CD4-positive, alpha-beta T cell treated with Interleukin-17A for 1 hour (primary cell): ENCODE measurements around the gene PYGB.
A peak's percentile ranks its signal among the peaks of the same experiment; 100 is the strongest.

Experiments used
- DNase-seq: peaks from one replicate; pipeline ENCODE4 v3.0.0-alpha.2; 2020

The PYGB gene

DNA sequence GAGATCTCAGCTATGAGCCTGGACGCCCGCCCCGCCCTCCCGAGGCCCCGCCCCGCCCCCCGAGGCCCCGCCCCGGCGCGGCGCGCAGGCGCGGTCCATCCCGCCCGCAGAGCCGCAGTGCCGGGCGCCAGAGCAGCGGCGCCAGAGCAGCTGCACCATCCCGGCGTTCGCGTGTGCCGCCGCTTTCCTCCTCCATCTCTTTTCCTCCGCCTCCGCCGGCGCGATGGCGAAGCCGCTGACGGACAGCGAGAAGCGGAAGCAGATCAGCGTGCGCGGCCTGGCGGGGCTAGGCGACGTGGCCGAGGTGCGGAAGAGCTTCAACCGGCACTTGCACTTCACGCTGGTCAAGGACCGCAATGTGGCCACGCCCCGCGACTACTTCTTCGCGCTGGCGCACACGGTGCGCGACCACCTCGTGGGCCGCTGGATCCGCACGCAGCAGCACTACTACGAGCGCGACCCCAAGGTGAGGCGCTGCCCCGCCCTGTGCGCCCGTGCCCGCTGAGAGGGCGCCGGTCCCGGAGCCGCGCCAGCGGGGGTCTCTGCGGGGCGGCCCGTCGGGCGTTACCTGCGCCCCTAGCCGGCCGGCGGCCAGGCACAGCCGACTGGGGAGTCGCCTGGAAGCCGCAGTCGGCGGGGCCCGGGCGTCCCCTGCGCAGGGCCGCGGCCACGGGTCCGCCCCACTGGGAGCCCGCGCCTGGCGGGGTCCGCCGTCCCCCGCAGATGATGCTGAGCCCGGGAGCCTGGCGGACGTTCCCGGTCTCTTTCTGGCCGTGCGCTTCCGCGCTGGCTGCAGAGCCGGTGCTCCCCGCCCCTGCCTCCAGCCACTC is at the start of gene PYGB:
Gene PYGB, plus strand, starts transcription at position 130 of the 830 bp plus-strand sequence. Its CDS starts 94 bp downstream, at position 224.
- DNase-seq: peak; percentile 82

DNA sequence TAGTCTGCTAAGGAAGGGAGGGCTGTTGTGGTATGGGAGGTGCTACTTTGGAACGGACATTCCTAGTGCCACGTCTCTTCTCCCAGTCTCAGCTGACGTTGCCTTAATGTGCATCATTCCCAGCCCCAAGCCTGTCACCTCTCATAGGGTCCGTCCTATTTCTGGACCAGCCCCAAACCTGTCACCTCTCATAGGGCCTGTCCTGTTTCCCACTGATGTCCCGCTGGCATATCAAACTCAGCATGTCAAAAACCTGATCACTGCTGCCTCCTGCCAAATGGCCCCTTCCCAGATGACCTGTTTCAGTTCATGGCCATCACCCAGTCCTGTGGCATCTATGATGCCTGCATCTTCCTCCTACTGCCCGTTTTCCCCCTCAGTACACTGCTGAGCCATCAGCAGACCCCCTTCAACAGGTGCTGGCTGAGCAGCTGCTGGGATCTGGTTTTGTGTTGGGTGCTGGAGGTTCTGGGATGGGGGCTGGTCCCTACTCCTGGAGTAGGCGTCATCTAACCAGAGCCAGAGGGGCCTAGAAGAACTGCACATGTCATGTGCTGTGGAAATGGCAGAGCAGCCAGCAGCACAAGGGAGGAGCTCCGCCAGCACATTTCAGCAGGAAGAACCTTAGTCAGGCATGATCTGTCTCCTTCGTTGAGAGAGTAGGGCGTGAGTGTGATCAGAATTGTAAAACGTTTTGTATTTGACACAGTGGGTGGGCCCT is 49.1 kb upstream of the PYGB start:
- no peak for DNase-seq

DNA sequence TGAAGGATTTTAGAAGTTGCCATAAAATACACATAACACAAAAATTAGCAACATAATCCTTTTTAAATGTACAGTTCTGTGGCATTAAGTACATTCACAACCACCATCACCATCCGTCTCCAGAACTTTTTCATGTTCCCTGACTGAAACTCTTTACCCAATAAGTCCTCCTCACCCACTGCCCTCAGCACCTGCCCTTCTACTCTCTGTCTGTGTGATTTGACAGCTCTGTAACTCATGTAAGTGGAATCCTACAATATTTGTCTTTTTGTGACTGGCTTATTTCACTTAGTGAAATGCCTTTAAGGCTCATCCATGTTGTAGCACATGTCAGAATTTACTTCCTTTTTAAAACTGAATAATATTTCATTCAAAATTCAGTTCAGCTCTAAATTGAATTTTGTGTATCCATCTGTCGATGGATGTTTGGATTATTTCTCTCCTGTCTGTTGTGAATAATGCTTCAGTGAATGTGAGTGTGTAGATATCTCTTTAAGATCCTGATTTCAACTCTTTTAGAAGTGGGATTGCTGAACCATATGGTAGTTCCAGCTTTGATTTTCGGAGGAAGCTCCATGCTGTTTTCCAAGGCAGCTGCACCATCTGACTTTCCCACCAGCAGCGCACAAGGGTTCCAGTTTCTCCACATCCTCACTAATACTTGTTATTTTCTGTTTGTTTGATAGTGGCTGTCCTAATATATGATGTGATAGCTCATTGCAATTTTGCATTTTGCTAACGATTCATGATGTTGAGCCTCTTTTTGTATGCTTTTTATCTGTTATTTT is 48.2 kb upstream of the PYGB start:
- DNase-seq: no peak

DNA sequence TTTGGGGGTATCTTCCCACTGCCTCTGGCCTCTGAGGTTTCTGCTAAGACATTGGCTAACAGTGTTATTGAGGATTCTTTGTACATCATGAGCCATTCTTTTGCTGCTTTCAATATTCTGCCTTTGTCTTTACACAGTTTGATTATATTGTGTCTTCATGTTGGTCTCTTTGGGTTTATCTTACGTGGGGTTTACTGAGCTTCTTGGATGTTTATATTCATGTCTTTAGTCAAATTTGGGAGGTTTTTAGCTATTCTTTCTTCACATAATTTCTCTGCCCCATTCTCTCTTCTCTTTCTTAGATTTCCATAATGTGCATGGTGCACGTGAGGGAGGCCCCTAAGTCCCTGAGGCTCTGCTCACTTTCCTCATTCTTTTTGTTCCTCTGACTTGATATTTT is 44.8 kb upstream of the PYGB start:
- no peak for DNase-seq

DNA sequence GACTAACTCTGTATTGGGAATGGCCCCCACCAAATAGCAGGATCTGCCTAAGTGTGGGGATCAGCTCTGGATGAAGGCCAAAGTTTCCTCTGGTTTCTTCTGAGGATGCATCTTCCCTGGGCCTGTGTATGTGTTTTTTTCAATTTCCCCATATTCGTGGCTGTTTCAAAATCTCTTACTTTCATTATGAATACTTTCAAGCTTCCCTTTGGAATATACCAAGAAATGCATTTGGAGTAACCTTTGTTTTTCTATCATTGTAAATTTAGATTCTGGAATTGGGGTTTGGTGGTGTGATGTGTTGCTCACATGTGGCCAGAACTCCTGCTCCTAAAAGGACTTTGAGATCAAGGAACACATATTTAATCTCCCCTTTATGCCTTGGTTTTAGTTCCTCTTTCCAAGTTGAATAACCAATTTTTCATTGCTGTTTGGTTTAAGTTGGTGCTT is 44.0 kb upstream of the PYGB start:
- DNase-seq: no peak

DNA sequence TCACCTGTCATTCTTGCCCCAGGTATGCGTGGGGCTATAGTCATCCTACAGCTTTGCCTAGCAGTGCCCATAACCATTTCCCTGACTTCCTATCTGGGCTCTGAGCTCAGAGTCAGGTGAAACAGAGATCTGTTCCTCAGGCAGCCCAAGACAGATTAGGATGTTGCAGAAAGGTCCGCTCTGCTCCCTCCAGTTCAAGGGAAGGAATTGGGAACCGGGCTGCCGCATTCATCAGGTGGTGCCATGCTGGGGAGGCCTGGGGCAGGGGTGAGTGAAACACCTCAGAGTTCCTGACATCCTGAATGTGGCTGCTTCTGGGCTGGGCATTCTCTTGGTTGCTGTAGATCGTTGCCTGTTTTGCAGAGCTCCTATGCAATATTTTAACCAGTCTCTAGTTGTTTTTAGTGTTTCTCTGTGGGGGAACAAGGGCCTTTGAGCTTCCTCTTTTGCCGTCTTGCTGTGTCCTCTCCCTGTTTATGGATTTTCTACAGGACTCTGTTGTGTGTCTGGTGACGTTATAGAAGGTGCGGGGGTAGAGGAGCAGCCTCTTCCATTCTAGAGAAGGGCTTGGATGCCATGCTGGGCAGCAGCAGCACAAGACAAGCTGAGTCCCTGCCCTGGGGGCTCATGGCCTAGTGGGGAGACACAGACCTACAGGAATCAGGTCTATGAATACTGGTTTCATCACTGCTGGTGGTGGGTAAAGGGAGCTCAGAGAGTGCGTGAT is 43.2 kb upstream of the PYGB start:
- no peak for DNase-seq

DNA sequence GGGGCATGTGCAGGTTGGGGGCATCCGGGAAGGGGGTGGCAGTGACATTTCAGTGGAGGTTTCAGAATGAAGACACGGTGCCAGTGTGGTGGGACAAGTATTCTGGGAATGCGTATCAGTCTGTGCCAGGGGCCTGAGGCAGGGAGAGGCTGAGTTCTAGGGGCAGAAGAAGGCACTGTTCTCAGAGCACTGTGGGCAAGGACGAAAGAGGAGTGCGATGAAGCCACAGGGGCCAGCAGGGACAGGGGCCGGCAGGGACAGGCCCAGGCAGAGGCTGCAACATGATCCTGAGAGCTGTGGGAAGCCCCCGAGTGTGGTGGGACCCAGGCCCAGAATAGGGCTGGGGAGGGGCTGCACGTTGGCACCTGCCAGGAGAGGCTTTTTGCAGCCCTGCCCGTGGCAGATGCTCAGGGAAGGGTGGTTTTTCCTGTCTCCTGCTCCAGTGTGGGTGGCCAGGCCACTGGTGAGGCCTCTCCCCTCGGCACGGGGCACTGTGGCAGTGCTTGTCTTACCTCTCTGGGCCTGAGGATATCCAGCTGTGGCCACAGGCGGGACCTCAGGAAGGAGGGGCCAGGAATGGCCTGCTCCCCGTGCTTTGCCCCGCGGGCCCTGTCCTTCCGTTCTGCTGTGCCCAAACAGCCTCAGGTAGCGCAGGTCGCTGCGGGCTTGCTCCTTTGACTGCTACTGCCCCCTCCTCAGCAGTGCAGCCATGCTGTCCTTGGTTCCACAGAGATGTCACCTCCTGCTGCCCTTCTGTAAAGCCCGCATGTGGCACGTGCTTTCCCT is 42.4 kb upstream of the PYGB start:
- DNase-seq: no peak

DNA sequence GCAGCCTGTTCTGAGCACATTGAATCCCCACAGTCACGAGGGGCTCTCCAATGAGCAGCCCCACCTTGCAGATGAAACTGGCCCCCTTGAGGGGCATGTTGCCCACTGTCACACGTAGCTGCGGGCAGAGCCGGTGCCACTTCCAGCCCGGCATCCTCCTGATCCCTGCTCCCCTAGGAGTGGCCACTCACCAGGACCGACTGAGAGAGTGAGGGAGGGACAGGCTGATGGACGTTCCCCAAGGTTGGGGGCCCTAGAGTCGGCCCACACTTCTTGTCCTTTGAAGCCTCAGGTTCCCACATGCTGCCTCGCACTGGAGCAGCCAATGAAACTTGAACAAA is 41.9 kb upstream of the PYGB start:
- DNase-seq: no peak

DNA sequence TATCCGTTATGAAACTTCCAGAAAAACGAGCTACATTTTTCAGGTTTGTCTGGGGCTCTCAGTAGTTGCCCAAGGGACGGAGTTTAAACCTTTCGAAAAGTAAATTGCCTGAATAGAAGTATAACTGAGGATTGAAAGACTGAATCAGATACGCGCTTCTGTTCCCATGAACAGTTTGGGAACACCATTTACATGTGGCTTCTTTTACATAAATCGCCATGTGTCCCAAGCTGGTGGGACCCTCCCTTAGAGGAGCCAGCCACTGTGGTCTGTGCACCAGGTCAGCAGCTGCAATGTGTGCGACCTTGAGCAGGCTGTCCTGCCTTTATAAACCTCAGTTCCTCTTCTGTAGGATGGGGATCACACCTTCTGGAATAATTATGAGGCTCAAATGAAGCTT is 41.3 kb upstream of the PYGB start:
- no peak for DNase-seq

DNA sequence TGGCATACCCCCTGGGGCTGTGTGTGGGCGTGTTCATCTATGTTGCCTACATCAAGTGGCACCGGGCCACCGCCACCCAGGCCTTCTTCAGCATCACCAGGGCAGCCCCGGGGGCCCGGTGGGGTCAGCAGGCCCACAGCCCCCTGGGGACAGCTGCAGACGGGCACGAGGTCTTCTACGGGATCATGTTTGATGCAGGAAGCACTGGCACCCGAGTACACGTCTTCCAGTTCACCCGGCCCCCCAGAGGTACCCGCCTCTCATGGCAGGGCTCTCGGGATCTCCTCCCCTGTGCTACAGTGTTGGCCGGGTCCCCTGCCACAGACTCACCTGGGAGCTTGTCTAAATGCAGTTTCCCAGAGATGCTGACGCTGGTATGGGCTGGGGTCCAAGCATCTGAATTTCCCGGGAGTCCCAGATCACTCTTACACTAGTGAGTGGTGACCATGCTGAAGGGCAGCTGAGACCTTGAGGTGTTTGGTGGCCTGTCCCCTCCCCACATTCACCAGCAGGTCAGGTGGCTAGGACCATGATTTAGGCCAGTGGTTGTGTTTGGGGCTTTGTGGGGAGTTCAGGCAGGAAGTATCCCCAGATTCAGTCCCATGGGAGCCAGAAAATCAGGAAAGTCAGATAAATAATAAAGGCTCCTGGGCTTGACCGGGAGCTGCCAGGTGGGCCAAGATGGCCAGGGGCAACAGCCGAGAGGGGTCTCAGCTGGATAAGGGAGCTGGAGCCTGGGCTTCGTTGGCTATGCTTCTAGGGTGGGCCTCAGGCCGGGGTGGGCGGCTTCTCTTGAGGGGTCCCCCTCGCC is 40.5 kb upstream of the PYGB start:
- no peak for DNase-seq

DNA sequence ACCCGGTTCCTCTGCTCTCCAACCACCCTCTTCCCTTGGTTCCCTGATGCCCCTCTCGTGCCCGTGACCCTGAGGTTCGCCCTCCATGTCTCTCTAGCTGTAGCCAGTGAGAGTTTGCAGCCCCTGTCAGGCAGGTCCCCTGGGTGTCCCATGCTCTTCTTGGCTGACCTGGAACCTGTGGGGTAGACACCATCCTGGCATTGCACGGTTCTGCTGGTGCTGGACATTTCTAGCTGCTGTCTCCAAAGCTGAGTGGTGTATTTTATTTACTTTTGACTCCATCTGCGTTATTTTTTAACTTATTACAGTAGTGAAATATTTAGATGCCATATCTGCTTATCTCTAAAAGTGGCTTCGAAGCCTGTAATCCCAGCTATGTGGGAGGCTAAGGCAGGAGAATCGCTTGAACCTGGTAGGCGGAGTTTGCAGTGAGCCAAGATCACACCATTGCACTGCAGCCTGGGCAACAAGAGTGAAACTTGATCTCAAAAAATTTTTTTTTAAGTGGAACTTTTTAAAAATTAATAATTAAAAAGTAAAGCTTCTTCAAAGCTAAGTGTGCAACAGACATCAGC is 39.8 kb upstream of the PYGB start:
- no peak for DNase-seq

DNA sequence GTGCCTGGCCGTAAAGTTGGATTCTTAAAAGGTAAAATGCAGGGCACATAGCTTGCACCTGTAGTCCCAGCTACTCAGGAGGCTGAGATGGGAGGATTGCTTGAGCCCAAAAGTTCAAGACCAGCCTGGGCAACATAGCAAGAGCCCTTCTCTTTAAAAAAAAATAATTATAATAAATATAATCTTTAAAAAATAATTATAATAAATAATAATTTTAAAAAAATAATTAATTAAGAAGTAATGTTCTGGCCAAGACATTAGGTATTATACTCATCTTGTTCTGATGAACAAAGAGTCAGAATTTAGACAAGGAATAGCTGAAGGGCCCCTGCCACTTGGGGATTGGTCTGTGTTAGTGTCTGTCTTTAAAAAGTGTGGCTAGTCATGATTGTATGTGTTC is 38.5 kb upstream of the PYGB start:
- no peak for DNase-seq

DNA sequence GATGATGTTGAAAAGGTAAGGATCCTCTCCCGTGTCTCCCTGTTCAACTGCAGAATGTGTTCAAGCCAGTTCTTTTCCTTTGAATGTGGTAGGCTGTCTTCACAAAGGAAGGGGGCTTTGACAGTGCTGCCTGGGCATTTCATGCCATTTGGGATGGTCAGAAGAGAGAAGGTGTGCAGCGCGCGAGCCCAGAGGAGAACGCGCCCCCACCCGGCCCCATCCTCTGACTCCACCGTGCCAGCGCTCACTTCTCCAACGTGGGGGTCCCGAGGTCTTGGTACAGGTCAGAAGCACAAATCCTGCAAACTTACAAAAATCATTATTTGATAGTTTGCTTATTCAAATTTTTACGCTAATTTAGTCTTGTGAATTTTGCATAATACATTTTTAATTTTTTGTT is 38.0 kb upstream of the PYGB start:
- no peak for DNase-seq

DNA sequence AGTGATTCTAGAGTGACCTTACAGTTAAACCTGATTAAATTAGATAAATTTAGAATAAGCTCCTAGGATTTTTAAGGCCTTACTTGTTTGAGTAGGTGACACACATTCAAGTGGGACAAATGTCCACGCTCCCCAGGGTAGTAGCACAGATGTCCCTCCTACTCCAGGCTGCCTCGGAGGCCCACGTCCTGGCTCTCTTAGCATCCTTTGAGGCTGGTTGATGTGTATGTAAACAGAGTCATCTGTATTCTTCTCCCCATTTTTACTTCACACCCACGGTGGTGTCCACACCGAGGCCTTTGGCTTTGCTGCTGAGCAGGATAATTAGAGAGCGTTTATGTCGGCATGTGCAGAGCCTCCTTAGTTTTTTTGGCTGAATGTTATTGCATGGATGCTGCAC is 36.6 kb upstream of the PYGB start:
- no peak for DNase-seq

DNA sequence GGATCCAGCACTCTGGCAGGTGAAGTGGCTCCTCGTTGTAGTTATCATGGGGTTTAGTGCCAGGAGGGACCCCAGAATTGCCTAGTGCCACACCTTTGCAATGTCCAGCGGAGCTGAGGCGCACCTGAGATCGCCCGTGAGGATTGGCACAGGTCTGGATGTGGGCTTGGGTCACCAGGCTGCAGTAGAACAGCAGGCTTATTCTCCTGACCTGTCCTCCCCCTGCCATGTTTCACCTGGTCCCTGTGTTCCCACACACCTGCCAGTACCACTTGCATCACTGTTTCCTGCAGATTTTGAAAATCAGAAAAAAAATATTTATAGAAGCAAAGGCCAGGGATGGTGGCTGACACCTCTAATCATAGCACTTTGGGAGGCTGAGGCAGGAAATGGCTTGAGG is 35.6 kb upstream of the PYGB start:
- DNase-seq: no peak

DNA sequence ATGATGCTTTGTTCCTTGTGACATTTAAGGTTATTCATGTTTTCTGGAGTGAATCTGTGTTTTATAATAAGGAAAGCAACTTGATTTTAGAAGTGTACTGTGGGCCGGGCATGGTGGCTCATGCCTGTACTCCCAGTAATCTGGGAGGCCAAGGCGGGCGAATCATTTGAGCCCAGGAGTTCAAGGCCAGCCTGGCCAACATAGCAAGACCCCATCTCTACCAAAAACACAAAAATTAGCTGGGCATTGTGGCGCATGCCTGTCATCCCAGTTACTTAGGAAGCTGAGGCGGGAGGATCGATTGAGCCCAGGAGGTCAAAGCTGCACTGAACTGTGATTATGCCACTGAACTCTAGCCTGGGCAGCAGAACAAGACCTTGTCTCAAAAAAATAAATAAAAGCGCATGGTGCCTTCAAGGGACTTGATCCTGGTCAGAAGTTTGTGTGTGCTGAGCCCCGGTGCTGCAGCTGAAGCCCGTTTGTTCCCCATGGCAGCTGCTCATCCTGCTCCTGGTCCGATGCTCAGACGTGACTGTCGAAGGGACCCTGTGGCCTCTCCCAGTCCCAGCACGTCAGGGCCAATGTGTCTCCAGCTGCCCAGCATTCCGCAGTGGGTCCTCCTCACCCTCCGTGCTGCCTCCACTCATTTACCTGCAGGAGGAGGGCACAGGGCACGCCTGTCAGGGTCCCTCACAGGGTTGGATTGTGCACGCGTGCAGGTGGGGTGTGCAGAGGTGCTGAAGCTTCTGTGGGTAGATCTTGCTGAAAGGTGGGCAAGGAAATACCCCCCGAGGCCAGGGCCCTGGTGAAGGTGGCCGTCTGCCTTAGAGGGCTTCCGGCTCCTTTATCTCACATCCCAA is 34.1 kb upstream of the PYGB start:
- DNase-seq: no peak

DNA sequence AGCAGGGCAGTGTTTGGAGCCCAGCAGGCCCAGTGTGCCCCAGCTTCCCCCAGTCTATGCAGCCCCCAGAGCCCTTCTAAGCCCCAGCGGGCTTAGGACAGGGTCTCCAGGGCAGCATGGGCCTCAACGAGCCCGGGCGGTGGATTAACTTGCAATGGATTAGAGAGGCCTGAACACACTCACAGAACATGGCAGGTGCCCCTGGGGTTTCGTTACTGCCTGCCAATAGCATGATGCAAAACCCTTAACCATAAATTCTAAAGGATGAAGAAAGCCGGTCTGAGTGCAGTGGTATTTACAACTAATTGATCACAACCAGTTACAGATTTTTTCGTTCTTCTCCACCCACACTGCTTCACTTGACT is 33.5 kb upstream of the PYGB start:
- no peak for DNase-seq

DNA sequence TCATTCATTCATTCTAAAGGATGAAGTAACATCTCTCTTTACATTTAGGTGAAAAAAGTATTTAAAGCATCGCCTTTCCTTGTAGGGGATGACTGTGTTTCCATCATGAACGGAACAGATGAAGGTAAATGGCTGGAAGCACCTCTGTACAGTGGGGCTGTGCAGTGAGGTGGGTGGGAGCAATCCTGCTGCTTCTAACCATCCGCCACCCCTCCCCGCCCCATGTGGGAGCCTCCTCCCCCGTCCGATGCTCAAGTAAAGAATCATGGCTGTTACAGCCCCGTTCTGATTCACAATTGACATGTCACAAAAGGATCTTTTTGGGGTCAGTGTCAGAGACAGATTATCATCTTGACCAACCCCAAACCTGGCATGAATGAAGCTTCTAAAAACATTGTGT is 33.1 kb upstream of the PYGB start:
- DNase-seq: no peak

DNA sequence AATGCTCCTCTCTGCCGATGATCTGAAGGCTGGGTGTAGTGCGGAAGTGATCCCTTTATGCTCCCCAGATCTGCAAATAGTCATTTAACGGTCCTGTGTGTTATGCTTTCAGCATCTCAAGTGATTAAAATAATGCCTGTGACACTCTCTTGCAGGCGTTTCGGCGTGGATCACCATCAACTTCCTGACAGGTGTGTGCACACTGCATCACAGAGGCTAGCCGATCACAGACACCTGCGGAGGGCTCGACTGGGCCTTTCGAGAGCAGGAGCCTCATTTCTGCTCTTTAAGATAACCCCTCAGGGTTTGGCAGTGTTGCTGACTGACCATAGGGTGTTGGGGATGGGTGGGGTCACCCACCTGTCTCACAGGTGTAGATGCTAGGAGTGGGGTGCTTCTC is 32.4 kb upstream of the PYGB start:
- DNase-seq: no peak
